HEK293 (cell line): ENCODE measurements around the gene PSORS1C1.

Experiments used
- HOXD13 ChIP-seq: sonication (generic); formaldehyde crosslinking; IDR thresholded peaks from 2 replicates; pipeline ENCODE4 v1.8.0; 2022; ENCODE audit warnings: missing genetic modification reagents, borderline replicate concordance
- SCRT2 ChIP-seq: fragments of 450-650 bp; formaldehyde crosslinking; IDR thresholded peaks from 2 replicates; pipeline ENCODE4 v1.5.1; 2016; ENCODE audit warnings: missing biosample characterization, missing genetic modification characterization
- ZNF211 ChIP-seq: fragments of 450-650 bp; formaldehyde crosslinking; IDR thresholded peaks from 2 replicates; pipeline ENCODE4 v1.5.1; 2016; ENCODE audit warnings: low read depth, missing biosample characterization, missing genetic modification characterization
- ZNF24 ChIP-seq: fragments of 450-650 bp; formaldehyde crosslinking; IDR thresholded peaks from 2 replicates; pipeline ENCODE4 v1.5.1; 2016; ENCODE audit warnings: missing biosample characterization, missing genetic modification characterization
- ZNF426 ChIP-seq: fragments of 450-650 bp; formaldehyde crosslinking; IDR thresholded peaks from 2 replicates; pipeline ENCODE4 v1.5.1; 2017; ENCODE audit warnings: missing biosample characterization, missing genetic modification characterization, mild to moderate bottlenecking, inconsistent platforms, moderate library complexity
- ZNF585B ChIP-seq: fragments of 450-650 bp; formaldehyde crosslinking; IDR thresholded peaks from 2 replicates; pipeline ENCODE4 v1.5.1; 2016; ENCODE audit warnings: missing biosample characterization, missing genetic modification characterization
- ZNF747 ChIP-seq: fragments of 450-650 bp; formaldehyde crosslinking; IDR thresholded peaks from 2 replicates; pipeline ENCODE4 v1.5.1; 2016; ENCODE audit warnings: missing biosample characterization, missing genetic modification characterization
- TF ChIP-seq, protein P1 (sequence below): fragments of 450-650 bp; formaldehyde crosslinking; IDR thresholded peaks from 2 replicates; pipeline ENCODE4 v1.5.1; 2016; ENCODE audit warnings: missing biosample characterization, missing genetic modification characterization
- TF ChIP-seq, protein P2 (sequence below): fragments of 450-650 bp; formaldehyde crosslinking; IDR thresholded peaks from 2 replicates; pipeline ENCODE4 v1.5.1; 2016; ENCODE audit warnings: missing biosample characterization, missing genetic modification characterization
- TF ChIP-seq, protein P3 (sequence below): fragments of 450-650 bp; formaldehyde crosslinking; optimal IDR thresholded peaks from 2 replicates; pipeline ENCODE3; 2016; ENCODE audit warnings: missing biosample characterization, mild to moderate bottlenecking, missing genetic modification characterization

DNA sequence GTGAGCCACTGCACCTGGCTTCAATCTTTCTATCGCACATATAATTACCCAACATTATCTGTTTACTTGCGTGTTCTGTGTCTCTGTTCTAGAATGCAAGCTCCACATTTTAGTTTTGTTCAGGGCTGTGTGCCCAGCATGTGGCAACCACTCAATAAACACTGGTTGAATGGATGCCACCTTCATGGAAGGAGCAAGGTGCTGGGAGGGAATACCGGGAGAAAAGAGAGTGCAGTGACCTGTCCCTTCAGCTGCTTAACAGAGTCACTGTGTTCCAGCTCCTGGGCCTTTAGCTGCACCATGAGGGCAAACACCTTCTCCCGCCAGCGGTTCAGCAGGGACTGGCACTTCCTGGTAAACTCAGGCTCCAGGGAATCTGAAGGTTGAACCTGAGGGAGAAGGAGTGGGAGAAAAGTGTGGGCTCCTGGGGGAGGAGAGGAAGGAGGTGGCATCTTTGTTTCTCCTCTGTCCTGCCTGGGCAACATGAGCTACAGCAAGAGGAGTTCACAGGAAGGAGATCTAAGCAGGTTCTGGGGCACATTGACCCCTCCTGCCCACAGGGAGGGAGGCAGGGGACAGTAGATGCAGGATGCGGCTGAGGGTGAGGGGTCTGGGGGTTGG lies 35.3 kb downstream of the PSORS1C1 start:
- TF ChIP-seq ZNF211 (no peak), HOXD13 (CRISPR knock-in tag) (no peak), ZNF747 (tag by site-specific recombination) (no peak), SCRT2 (tag by site-specific recombination) (no peak), ZNF585B (tag by site-specific recombination) (no peak), ZNF24 (tag by site-specific recombination) (no peak), ZNF426 (tag by site-specific recombination) (no peak)
- TF ChIP-seq, protein P1, sequence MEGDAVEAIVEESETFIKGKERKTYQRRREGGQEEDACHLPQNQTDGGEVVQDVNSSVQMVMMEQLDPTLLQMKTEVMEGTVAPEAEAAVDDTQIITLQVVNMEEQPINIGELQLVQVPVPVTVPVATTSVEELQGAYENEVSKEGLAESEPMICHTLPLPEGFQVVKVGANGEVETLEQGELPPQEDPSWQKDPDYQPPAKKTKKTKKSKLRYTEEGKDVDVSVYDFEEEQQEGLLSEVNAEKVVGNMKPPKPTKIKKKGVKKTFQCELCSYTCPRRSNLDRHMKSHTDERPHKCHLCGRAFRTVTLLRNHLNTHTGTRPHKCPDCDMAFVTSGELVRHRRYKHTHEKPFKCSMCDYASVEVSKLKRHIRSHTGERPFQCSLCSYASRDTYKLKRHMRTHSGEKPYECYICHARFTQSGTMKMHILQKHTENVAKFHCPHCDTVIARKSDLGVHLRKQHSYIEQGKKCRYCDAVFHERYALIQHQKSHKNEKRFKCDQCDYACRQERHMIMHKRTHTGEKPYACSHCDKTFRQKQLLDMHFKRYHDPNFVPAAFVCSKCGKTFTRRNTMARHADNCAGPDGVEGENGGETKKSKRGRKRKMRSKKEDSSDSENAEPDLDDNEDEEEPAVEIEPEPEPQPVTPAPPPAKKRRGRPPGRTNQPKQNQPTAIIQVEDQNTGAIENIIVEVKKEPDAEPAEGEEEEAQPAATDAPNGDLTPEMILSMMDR (tag by site-specific recombination): no peak
- TF ChIP-seq, protein P2, sequence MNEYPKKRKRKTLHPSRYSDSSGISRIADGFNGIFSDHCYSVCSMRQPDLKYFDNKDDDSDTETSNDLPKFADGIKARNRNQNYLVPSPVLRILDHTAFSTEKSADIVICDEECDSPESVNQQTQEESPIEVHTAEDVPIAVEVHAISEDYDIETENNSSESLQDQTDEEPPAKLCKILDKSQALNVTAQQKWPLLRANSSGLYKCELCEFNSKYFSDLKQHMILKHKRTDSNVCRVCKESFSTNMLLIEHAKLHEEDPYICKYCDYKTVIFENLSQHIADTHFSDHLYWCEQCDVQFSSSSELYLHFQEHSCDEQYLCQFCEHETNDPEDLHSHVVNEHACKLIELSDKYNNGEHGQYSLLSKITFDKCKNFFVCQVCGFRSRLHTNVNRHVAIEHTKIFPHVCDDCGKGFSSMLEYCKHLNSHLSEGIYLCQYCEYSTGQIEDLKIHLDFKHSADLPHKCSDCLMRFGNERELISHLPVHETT: no peak
- TF ChIP-seq, protein P3, sequence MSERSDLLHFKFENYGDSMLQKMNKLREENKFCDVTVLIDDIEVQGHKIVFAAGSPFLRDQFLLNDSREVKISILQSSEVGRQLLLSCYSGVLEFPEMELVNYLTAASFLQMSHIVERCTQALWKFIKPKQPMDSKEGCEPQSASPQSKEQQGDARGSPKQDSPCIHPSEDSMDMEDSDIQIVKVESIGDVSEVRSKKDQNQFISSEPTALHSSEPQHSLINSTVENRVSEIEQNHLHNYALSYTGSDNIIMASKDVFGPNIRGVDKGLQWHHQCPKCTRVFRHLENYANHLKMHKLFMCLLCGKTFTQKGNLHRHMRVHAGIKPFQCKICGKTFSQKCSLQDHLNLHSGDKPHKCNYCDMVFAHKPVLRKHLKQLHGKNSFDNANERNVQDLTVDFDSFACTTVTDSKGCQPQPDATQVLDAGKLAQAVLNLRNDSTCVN (tag by site-specific recombination): no peak
